ENCODE results near the gene GATAD1.

The GATAD1 gene

GRCh38 chr7:92508946-92509345 is 61.7 kb downstream of the GATAD1 start:
- Histone ChIP-seq H3K27ac (ENCODE audit: low read depth, low read length) (no peak overlapping the region), H3K36me3 (ENCODE audit: insufficient read depth, low read length) (0 out of 2 replicates have a peak, but pooled peaks cover 6% of the 10 kb centered on the region), H3K27me3 (ENCODE audit: insufficient read depth, low read length) (no peaks in the 10 kb centered on the region)

More at GRCh38 chr7:92508946-92509345, 61.7 kb downstream of the GATAD1 start:
- Histone ChIP-seq H2AFZ (ENCODE audit: low read length, unreplicated experiment) (no peak overlapping the region), H3K4me1 (ENCODE audit: control insufficient read depth, insufficient read depth, low read length, unreplicated experiment) (no peaks in the 10 kb centered on the region), H3K79me2 (ENCODE audit: control insufficient read depth, insufficient read depth, low read length, unreplicated experiment) (no peaks in the 10 kb centered on the region), H3K4me3 (ENCODE audit: low read depth, low read length) (no peak overlapping the region)

Data from ACC112 (cell line).